Suprapubic skin (tissue), 4 donors: ENCODE results near the gene DPYD. TPM values are rescaled to one million over a fixed set of nuclear protein-coding genes. Genes with fewer than 3 reads are reported as not detected.

Experiments used
- DNase-seq, 2 donors: peaks; one replicate each; pipeline ENCODE4 v3.0.0-alpha.2; 2019; ENCODE audit warnings: low spot score in 2 of 2
- H3K27ac ChIP-seq: fragments of 200-600 bp; sonication (generic); one replicate; pipeline ENCODE4 v1.5.1; 2019
- H3K27me3 ChIP-seq: fragments of 200-600 bp; sonication (generic); one replicate; pipeline ENCODE4 v1.5.1; 2019
- H3K36me3 ChIP-seq: fragments of 200-600 bp; sonication (generic); one replicate; pipeline ENCODE4 v1.5.1; 2019
- H3K4me1 ChIP-seq: fragments of 200-600 bp; sonication (generic); one replicate; pipeline ENCODE4 v1.5.1; 2019
- H3K4me3 ChIP-seq: fragments of 200-600 bp; sonication (generic); one replicate; pipeline ENCODE4 v1.5.1; 2019; ENCODE audit warnings: mild to moderate bottlenecking
- H3K9me3 ChIP-seq: fragments of 200-600 bp; sonication (generic); one replicate; pipeline ENCODE4 v1.5.1; 2019
- CTCF ChIP-seq, 2 donors: fragments of 200-600 bp in 1 of 2; fragments of 450-650 bp in 1 of 2; sonication (generic) in 1 of 2; IDR thresholded peaks; one replicate each; pipeline ENCODE4 v1.5.1; 2016 to 2019; ENCODE audit warnings: antibody characterized with exemption in 2 of 2, mild to moderate bottlenecking in 1 of 2, moderate library complexity in 1 of 2
- EP300 ChIP-seq: sonication (generic); formaldehyde crosslinking; IDR thresholded peaks from one replicate; pipeline ENCODE4 v1.6.1; 2017; ENCODE audit warnings: antibody characterized with exemption
- POLR2A ChIP-seq, 2 donors: fragments of 450-650 bp; IDR thresholded peaks; one replicate each; pipeline ENCODE4 v1.6.1; 2017; ENCODE audit warnings: antibody characterized with exemption in 2 of 2, mild to moderate bottlenecking in 2 of 2, moderate library complexity in 2 of 2
- POLR2AphosphoS5 ChIP-seq, 3 donors: sonication (generic); formaldehyde crosslinking; IDR thresholded peaks; one replicate each; pipeline ENCODE4 v1.6.1; 2017; ENCODE audit warnings: antibody characterized with exemption in 3 of 3
- WGBS: methylation state at CpG from one replicate; pipeline ENCODE4 v1.1.5; 2018; 5-methylcytosine and 5-hydroxymethylcytosine counted together
- total RNA-seq, 4 donors: library from RNA; depleted of rRNA; stranded (reverse); fragments of >200 nt; gene quantifications; one replicate each; pipeline ENCODE4 v1.1.0, GENCODE V29; 2016

The DPYD gene
- total RNA-seq, 4 donors from 2014 or later: 10.1 to 31.9 (median 11.6) TPM

GRCh38 chr1:97089173-97089572 is 831.7 kb downstream of the DPYD start:
- H3K27ac ChIP-seq: no peak overlapping the region
- DNase-seq: no peak
- no peak for TF ChIP-seq EP300
- TF ChIP-seq POLR2AphosphoS5 (IDR thresholded peaks at IDR 0.05): no peak
- no peak for TF ChIP-seq POLR2A (IDR thresholded peaks at IDR 0.05)
- no peak for TF ChIP-seq CTCF (IDR thresholded peaks at IDR 0.05)
- H3K4me1 ChIP-seq: peaks cover 2% of the 10 kb centered on the region
- H3K9me3 ChIP-seq: no peaks in the 10 kb centered on the region
- H3K4me3 ChIP-seq: no peak overlapping the region
- H3K36me3 ChIP-seq: no peaks in the 10 kb centered on the region
- 74% methylated on average over 7 of the region's 7 CpGs for WGBS
- no peaks in the 10 kb centered on the region for H3K27me3 ChIP-seq

- WGBS: 87% methylated on average over 1 of the region's 1 CpG
- DNase-seq: no peak
Measured at GRCh38 chr1:97088391-97088790, 832.4 kb downstream of the DPYD start.

GRCh38 chr1:97084546-97084945 is 836.3 kb downstream of the DPYD start:
- WGBS: 44% methylated on average over 2 of the region's 2 CpGs
- no peaks in the 10 kb centered on the region for H3K27me3 ChIP-seq
- no peak overlapping the region for H3K27ac ChIP-seq
- no peaks in the 10 kb centered on the region for H3K9me3 ChIP-seq
- no peak overlapping the region for H3K4me3 ChIP-seq
- H3K36me3 ChIP-seq: no peaks in the 10 kb centered on the region
- no peak for DNase-seq
- no peak for TF ChIP-seq POLR2AphosphoS5 (IDR thresholded peaks at IDR 0.05)
- TF ChIP-seq POLR2A (IDR thresholded peaks at IDR 0.05): no peak
- TF ChIP-seq EP300: no peak
- no peak for TF ChIP-seq CTCF (IDR thresholded peaks at IDR 0.05)
- H3K4me1 ChIP-seq: peaks cover 7% of the 10 kb centered on the region

More at GRCh38 chr1:97088391-97088790, 832.4 kb downstream of the DPYD start:
- no peaks in the 10 kb centered on the region for H3K9me3 ChIP-seq
- H3K36me3 ChIP-seq: no peaks in the 10 kb centered on the region
- no peaks in the 10 kb centered on the region for H3K27me3 ChIP-seq
- no peak overlapping the region for H3K4me3 ChIP-seq
- no peaks in the 10 kb centered on the region for H3K4me1 ChIP-seq
- no peak overlapping the region for H3K27ac ChIP-seq
- TF ChIP-seq CTCF (IDR thresholded peaks at IDR 0.05) (no peak), EP300 (no peak), POLR2AphosphoS5 (IDR thresholded peaks at IDR 0.05) (no peak), POLR2A (IDR thresholded peaks at IDR 0.05) (no peak)

GRCh38 chr1:97082160-97082848 is 838.5 kb downstream of the DPYD start:
- Histone ChIP-seq H3K4me1 (peaks cover 7% of the 10 kb centered on the region), H3K27me3 (no peaks in the 10 kb centered on the region), H3K4me3 (no peak overlapping the region), H3K9me3 (no peaks in the 10 kb centered on the region), H3K27ac (no peak overlapping the region), H3K36me3 (no peaks in the 10 kb centered on the region)
- 33% methylated on average over 4 of the region's 4 CpGs for WGBS
- no peak for DNase-seq
- no peak for TF ChIP-seq POLR2AphosphoS5 (IDR thresholded peaks at IDR 0.05)

- WGBS: 95% methylated on average over 6 of the region's 6 CpGs
- no peak overlapping the region for H3K27ac ChIP-seq
- DNase-seq: no peak
- H3K9me3 ChIP-seq: no peaks in the 10 kb centered on the region
- H3K36me3 ChIP-seq: no peaks in the 10 kb centered on the region
- H3K4me1 ChIP-seq: peaks cover 7% of the 10 kb centered on the region
- TF ChIP-seq EP300 (no peak), POLR2A (IDR thresholded peaks at IDR 0.05) (no peak), CTCF (IDR thresholded peaks at IDR 0.05) (no peak), POLR2AphosphoS5 (IDR thresholded peaks at IDR 0.05) (no peak)
- H3K4me3 ChIP-seq: no peak overlapping the region
- H3K27me3 ChIP-seq: no peaks in the 10 kb centered on the region
Measured at GRCh38 chr1:97078872-97079271, 842.0 kb downstream of the DPYD start.
